HG03558 (cell line): ENCODE data around the gene FXYD2.

Experiments used
- ATAC-seq: cut with Tn5 transposase; IDR thresholded peaks from one replicate; pipeline ENCODE4 v1.9.1; 2021; ENCODE audit warnings: moderate number of reproducible peaks; ENCODE audit not compliant: unreplicated experiment; ENCODE audit errors: extremely low read depth

Gene FXYD2

GRCh38 chr11:117836077-117836960 is 11.8 kb upstream of the FXYD2 start:
- no peak for ATAC-seq

- no peak for ATAC-seq
These were observed 11.0 kb upstream of the FXYD2 start for GRCh38 chr11:117835576-117835975.

GRCh38 chr11:117834838-117835443 is 10.4 kb upstream of the FXYD2 start:
- ATAC-seq = no peak

GRCh38 chr11:117834068-117834810 is 9.7 kb upstream of the FXYD2 start:
- ATAC-seq = no peak

GRCh38 chr11:117833401-117833891 is 8.9 kb upstream of the FXYD2 start:
- ATAC-seq = no peak

GRCh38 chr11:117832511-117832910 is 8.0 kb upstream of the FXYD2 start:
- no peak for ATAC-seq

- ATAC-seq = no peak
These were observed 7.3 kb upstream of the FXYD2 start for GRCh38 chr11:117831661-117832415.

- ATAC-seq = no peak
These were observed 6.3 kb upstream of the FXYD2 start for GRCh38 chr11:117830674-117831351.

GRCh38 chr11:117830072-117830471 is 5.5 kb upstream of the FXYD2 start:
- ATAC-seq = no peak

- no peak for ATAC-seq
These were observed 4.8 kb upstream of the FXYD2 start for GRCh38 chr11:117829369-117829725.

GRCh38 chr11:117828611-117829368 is 4.2 kb upstream of the FXYD2 start:
- ATAC-seq = no peak

- ATAC-seq = no peak
These were observed 3.3 kb upstream of the FXYD2 start for GRCh38 chr11:117827521-117828511.

GRCh38 chr11:117826832-117827231 is 2.3 kb upstream of the FXYD2 start:
- no peak for ATAC-seq

GRCh38 chr11:117826190-117826570 is 1.6 kb upstream of the FXYD2 start:
- no peak for ATAC-seq

- no peak for ATAC-seq
These were observed 1.1 kb upstream of the FXYD2 start for GRCh38 chr11:117825538-117826189.

- no peak for ATAC-seq
These were observed 561 bp downstream of the FXYD2 start for GRCh38 chr11:117823946-117824420.

- no peak for ATAC-seq
These were observed 1.1 kb downstream of the FXYD2 start for GRCh38 chr11:117823294-117823945.
